Stimulated activated CD8-positive, alpha-beta memory T cell treated with anti-CD3 and anti-CD28 coated beads, Interleukin-12 subunit alpha, Interleukin-12 subunit beta, amount 100 ng/mL, for 1 hour (primary cell): ENCODE measurements around the gene CD38.

Experiments
- DNase-seq: peaks from one replicate; pipeline ENCODE4 v3.0.0-alpha.2; 2020; ENCODE audit warnings: low read depth

Gene CD38

DNA sequence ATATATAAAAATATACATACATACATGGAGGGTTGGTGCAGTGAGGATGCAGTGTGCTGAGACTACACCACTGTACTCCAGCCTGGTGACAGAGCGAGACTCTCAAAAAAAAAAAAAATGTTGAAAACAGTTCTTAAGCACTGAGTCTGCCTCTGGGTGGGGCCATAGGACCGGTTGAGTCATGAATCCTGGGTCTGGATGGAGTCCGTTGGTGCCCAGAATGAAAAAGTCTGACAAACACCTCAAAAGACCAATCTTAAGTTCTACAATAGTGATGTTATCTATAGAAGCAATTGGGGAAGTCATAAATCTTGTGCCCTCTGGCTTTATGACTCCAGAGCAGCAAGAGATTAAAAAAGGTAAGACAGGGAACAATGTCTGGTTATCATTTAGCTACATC, 90.0 kb downstream of the CD38 start:
- DNase-seq, result no peak

DNA sequence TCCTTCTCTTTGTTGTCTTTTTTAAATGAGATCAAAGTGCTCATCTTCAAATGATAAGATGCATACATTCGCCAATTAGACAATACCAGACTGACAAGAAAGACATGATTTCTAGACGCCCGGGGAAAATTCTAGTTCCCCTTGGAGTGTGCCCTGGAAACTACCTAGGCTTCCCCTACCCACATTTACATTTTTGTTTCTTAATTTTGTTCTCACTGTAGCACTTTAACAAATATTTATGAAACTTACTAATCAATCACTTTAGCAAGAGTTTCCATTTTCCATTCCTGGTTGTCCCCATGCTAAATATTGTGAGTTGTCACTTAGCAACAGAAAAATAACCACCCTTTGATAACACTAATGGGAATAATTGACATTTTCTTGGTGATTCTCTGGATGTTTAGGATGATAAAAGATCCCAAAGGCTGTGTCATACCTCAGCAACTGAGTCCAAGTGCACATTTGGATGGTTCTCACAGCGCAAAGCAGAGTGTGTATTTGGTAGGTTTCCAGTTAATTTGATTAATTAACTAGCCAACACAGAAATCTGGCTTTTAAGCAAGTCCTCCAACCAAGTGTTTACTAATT, 90.8 kb downstream of the CD38 start:
- no peak for DNase-seq

DNA sequence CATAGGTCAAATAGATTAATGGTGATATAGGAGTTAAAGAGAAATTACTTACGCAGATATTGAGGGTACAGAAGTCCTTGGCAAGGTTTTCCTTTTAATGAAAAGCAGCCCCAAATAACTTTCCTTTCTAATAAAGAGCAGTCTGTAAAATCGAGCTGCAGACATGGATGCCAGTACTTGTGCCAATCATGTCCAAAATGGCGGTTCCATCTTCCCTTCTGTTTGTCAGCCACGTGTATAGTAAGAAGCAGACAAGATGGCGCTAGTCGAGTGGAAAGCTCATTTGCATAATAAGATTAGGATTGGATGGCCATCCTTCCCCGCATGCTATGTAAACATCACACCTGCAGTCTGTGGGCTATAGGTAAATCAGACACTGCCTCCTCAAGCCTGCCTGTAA, 92.0 kb downstream of the CD38 start:
- no peak for DNase-seq

DNA sequence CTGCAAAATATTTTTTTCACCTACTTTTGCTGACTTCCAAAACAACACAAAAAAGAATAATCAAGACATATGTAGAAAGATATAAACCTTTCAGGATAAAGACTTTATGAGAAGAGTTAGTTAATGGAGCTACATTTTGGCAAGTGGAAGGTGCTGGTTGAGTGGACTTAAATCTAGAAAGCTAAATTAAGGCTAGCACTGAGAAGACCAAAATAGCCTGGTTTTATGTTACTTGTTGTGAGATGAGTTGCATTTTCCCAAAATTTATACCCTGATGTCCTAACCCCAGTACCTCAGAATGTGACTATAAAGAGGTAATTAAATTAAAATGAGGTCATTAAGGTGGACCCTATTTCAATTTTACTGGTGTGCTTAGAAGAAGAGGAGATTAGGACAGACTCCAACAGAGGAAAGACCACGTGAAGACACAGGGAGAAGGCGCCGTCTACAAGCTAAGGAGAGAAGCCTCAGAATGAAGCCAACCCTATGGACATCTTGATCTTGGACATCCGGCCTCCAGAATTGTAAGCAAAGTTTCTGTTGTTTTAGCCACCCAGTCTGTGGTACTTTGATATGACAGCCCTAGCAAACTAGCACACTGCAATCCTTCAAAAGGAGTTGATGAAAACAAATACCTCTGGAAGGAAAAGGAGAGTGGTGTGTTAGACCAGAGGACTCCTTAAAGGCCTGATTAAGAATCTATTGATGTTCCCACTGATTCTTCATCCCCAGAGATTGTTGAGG, 93.0 kb downstream of the CD38 start:
- no peak for DNase-seq

DNA sequence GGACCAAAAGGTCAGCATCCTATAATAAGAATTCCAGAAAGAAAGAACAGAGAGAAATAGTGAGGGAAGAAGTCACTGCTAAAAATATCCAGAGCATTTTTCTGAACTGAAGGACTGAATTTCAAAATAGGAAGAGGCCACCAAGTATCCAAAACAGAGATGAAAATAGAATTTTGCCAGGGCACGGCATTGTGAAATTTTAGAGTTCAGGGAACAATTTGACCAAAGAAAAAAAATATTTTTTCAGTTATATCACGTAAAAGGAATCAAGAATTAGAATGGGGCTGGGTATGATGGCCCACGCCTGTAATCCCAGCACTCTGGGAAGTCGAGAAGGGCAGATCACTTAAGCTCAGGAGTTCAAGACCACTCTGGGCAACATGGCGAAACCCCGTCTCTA, 95.0 kb downstream of the CD38 start:
- no peak for DNase-seq

DNA sequence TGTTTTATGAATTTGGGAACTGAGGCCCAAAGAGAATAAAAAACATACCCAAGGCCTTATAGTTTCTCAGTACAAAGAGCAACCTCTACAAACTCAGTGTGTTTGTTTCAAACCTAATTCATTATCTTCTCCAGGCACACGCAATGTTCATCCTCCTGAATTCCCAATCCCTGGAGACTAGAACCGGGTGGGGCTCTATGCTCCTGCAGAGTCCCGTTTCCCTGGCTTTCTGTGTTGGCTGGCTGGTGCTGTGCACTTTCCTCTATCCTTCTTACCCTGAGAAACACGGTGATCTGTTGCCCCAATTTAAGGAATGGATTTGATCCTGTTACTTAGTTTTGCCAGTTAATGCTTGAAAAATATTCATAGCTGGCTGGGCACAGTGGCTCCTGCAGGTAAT, 96.5 kb downstream of the CD38 start:
- DNase-seq, result no peak

DNA sequence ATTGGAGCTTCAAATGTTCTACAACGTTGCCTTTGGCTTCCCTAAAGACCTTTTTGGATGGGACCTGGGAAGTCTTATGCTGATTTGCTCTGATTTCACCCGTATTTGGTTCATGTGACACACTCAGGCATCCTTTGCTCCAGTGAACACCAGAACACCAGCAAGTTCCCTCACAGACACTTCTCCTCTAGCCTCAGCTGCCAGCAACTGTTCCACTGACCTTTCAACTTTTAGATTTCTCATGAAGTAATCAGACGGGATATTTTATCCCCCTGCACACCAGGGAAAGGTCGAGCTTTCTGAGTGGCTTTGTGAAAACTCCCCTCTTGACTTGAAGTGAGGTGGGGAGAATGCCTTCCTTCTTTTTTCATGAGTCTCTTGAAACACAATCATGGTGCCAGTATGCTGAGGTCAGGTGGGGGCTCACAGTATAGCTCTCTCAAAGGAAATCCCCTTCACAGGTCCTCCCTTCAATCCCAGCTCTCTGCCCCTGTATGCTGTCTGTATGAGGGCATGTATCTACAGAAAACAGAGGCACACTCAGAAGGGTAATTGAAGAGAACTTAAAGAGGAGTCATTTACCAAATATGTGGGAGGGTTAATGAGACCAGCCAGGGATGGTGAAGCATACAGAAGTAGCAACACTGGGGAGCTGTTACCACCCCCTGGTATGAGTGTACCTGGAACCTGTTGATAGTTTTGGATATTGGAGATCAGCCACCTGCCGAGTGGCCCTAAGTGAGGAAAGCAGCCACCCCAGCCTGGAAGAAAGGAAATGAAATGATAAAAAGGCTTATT, 97.7 kb downstream of the CD38 start:
- no peak for DNase-seq

DNA sequence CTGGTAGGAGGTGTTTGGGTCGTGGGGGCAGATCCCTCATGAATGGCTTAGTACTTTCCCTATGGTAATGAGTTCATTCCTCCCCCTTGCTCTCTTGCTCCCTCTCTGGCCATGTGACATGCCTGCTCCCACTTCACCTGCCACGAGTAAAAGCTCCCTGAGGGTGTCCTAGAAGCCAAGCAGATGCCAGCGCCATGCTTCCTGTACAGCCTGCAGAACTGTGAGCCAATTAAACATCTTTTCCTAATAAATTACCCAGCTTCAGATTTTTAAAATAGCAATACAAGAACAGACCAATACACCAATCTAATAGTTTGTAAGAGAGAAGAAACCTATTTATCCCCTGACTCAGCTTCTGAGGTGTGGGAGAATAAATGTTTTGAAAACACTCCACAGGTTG, 99.9 kb downstream of the CD38 start:
- no peak for DNase-seq

DNA sequence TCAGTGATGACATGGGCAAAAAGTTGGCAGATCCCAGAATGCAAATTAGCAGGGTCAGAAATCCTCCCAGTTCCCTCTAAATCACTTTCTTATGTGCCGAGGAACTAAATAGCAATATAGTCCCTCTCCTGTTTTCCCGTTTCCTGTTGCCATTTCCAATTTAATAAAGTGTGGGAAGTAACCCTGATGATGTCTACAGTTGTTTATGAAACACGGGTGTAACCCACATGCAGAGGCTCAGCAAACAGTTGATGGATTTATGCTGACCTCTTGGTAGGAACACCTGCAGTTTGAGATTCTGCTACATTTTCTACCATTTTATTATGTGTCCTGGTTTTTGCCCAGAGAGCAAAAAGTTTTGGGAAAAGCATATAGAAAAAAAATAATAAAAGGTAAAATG, 103.7 kb downstream of the CD38 start:
- no peak for DNase-seq

DNA sequence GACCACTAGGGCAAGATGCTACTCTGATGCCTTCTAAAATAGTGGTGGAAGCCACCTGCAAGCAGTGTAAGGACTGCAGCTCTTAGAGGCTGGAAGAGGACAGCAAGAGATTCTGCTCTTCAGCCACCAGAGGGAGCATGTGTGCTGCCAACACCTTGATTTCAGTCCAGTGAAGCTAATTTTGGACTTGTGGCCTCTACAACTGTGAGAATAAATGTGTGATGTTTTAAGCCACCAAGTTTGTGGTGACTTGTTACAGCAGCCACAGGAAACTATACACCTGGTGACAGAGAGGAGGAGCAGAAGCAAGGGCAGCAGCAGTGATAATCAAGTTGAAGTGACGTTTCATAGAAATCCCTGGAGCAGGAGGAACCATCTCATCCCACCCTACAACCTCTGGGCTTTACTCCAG, 104.6 kb downstream of the CD38 start:
- peak; percentile 9 for DNase-seq

DNA sequence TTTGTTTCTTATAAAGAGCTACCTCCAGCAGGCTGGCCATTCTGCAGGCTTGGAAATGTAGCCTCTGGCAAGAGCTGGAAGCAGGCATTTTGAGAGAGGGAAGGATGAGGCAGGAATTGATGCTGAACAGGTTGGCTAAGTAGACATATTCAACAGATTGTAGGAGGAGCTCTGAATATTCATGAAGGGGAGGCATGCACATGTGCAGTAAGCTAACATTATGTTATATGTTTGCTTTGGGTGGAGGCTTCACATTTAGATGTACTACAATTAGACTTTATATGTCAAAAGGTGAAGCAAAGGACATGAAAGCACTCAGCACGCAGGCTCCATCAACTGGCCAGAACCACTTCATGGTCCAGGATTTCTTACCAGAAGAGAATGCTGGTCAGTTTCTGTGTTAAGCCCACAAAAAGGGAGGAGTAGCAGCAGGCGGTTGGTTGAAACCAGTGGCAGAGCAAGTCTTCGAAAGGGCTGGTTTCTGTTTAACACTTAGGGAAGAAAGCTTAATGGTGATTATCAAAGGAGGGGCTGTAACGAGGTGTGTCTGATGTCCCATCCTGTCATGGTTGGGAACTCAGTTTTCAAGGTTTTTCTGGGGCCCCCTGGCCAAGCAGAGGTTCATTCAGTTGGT, 105.6 kb downstream of the CD38 start:
- no peak for DNase-seq

DNA sequence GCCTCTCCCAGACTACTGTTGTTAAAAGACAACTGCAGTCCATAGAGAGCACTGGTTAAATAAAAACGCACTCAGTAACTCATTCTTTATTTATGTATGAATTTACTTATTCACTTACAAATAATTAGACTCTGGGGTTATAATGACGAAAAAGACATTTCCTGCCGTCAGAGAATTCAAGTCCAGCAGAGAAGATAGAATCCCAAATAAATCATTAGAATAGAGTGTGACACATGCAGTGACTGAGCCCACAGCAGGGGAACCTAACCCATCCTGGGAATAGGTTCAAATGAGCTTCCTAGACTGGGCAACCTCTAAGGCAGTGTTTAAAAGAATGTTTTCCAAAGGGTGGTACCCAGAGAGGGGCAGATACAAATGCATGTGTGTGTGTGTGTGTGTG, 106.5 kb downstream of the CD38 start:
- DNase-seq, result no peak

DNA sequence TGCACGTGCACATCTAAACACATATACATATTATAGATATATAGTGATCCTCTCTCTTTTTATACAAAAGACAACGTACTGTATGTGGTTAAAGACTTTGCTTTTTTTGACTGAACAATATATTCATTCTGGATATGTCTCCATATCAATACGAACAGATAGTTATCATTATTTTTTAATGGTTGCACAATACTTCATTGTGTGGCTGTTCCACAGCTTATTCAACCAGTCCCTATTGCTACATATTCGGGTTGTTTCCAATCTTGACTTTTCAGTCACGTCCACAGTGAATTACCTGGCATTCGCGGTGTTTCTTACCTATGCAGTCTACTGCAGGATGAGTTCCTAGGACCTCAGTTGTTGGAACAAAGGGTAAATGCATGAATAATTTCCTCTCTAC, 107.3 kb downstream of the CD38 start:
- DNase-seq, result no peak

DNA sequence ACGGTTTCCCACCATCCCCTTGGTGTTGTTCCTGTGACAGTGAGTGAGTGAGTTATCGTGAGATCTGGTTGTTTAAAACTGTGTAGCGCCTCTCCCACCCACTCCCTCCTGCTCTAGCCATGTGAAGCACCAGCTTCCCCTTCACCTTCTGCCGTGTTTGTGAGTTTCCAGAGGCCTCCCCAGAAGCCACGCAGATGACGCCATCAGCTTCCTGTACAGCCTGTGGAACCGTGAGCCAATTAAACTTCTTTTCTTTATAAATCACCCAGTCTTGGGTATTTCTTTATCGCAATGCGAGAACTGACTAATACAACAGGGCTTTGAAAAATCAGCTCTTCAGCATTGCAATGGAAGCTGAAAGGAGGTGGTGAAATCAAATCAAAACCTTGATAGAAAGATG, 110.4 kb downstream of the CD38 start:
- no peak for DNase-seq

DNA sequence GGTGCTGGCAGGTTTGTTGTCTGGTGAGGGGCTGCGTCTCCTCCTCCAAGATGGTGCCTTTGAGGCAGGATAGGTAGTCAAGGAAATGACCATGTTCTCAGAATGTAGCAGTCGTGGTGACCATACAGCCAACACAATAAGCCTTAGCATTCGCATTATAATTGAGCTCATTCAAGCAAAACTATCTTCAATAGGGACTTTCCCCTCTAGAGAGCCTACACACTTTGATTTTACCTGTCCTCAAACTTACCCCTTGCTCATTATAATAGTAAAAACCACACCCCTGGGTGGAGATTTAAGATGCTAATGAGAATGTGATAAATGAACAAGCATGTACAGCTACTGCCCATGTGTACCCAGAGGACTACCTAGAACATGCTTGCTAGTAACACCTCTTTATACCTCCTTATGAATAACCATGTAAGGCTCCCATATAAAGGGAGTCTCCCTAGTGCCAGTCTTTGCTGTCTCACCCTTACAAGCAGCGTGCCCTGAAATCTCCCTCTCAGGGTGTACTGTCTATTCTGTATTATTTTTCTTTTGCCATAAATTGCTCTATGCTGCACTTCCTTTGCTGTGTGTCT, 112.2 kb downstream of the CD38 start:
- no peak for DNase-seq

DNA sequence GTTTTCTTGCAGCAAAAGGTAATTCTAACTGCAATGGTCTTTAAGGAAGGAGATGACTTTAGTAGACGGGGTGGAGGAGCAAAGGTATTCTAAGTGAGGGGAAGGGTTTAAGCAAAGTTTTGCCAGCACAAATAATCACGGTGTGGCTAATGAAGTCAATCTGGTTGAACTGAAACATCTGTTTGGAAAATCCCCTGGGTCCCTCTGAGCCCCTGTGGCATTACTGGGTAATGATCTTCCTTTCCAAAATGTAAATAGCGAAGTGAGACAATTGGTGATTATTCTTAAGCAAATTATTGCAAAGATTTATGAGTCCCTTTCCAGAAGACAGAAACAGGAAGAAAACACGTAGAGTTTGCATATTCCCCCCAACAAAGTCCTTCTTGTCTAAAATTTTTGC, 113.2 kb downstream of the CD38 start:
- DNase-seq, result no peak

DNA sequence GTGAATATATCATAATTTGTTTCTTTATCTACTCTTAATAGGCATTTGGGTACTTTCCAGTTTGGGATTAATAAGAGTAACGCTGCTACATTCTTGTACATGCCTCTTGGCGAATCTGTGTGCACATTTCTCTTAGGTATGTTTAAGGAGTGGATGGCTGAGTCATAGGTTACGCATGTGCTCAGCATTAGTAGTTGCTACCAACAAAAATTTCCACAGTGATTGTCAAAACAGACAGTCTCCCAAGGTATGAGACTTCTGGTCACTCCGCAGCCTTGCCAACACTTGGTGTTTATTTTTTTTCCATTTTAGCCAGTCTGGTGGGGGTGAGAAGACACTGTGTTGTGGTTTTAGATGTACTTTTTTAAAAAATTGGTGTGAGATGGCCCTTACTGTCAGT, 115.8 kb downstream of the CD38 start:
- DNase-seq, result no peak

DNA sequence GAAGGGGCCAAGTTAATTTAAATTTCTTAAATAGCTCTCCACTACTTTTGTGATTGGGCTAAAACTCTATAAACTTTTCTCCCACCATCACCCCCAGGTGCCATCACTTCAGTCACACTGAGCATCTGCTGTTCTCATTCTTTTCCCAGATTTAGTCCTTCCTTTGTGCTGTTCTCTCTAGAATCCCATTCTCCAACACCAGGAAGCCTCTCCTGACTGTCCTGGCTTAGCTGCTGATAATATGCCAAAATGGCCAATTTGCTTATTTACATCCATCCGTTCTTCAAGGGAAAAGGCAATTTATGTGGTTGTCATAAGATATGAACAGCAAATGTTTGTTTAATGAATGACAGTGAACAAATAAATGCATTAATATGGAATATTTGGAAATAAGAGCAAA, 116.3 kb downstream of the CD38 start:
- no peak for DNase-seq

DNA sequence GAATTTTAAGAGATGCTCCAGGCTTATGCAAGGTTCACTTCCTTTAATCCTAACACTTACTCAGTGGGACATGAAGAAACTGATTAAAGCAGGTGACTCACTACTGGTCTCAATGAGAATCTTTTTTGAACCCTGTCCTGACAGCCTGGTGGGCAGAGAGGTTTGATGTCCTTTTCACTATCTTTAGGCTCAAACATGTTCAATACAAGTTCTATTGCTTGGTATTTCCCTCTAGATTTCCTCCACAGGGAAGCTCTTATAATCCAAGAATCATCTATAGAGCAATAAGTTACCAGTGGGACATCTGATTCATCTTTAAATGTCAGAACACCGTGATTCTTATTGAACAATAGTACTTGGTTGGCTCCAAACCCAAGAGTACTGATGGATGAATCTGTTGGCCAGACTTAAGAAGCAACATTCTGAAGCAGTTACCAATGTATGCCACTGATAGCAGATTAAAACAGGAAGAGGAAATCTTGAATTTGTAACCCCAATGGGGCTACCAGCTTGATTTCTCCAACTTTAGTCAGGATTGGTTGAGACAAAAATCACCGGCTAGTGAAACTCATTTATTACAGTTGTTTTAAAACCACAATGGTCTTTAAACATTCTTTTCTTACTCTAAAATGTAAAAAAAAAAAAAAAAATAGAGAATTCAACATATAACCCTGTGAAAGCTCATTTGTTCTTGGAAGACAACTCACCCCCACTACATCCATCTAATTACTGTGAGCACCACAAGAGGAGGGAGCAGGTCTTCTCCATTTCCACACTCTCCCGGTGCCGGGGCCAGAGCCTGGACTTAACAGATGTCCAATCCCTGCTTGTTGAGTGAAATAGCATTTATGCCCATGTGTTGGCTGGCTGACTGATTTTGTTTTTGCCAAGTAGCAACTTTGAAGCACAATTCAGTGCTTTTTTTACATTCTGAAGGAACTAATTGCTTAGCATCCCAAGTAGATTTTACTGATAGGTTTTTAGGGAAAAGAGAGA, 117.1 kb downstream of the CD38 start:
- no peak for DNase-seq

DNA sequence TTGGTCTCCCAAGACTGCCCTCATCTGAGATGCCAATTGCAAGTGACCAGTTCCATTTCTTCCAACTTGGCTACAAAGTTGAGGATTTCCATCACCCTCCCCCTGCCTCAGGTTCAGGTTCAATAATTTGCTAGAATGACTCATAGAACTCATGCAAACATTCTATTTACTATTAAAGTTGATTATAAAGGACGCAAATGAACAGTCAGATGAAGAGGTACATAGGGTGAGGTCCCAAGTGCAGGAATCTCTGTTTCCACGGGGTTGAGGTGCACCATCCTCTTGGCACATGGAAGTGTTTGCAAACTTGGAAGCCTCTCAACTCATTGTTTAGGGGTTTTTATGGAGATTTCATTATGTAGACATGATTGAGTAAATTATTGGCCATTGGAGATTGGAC, 119.4 kb downstream of the CD38 start:
- DNase-seq, result no peak

DNA sequence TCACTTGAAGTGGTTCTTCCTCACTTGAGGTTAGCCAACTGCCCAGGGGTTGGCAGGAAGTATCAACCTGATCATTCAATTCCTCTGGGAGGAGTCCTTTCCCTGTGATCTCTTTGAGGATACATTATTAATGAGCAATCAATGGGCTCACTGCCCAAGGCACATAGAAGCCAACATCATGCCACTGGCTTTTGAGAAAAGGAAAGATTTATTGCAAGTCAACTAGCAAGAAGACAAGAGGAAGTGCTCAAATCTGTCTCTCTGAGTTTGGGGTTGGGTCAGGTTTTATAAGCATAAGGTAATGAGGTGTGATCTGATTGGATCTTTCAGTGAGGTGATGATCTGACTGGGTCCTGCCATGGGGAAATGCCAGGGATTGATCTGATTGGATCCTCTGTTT, 120.8 kb downstream of the CD38 start:
- DNase-seq, result no peak
